Spleen (tissue), 7 donors: ENCODE results near the gene PKP4.

Experiments
- CTCF ChIP-seq, 11 experiments: fragments of 200-600 bp in 7 of 11; fragments of 450-650 bp in 4 of 11; sonication (generic) in 4 of 11; IDR thresholded peaks in 8 of 11; conservative IDR thresholded peaks in 3 of 11; 1 replicate in 7 of 11; 2 replicates in 4 of 11; pipeline versions ENCODE4 v1.4.0 to v1.8.0; 2016 to 2021; ENCODE audit warnings: antibody characterized with exemption in 11 of 11, inconsistent platforms in 4 of 11, mild to moderate bottlenecking in 1 of 11
- POLR2A ChIP-seq, 3 donors: fragments of 450-650 bp; IDR thresholded peaks; one replicate each; pipeline ENCODE4 v1.5.1; 2017; ENCODE audit warnings: antibody characterized with exemption in 3 of 3, mild to moderate bottlenecking in 1 of 3
- POLR2AphosphoS5 ChIP-seq, 3 donors: sonication (generic); formaldehyde crosslinking; IDR thresholded peaks; one replicate each; pipeline ENCODE4 v1.5.1; 2017; ENCODE audit warnings: antibody characterized with exemption in 3 of 3
- donor health status: DM: no; HTN: no; CAD: no; lungs with moderate emphysema.
- donor health status: DM: no; HTN: no; CAD: no.
- donor health status: DM: no; HTN: no; CAD: no.

GRCh38 chr2:158473719-158474392 lies 17.1 kb downstream of the PKP4 start:
- TF ChIP-seq POLR2A (IDR thresholded peaks at IDR 0.05) (no peak), CTCF (IDR thresholded peaks at IDR 0.05 in 8 of 11, conservative IDR thresholded peaks at IDR 0.05 in 3 of 11) (no peak), POLR2AphosphoS5 (IDR thresholded peaks at IDR 0.05) (no peak)
